IMR-90 (cell line): ENCODE results near the gene AKAP1. TPM values are rescaled to one million over a fixed set of nuclear protein-coding genes. Genes with fewer than 3 reads are reported as not detected.

Source experiments
- ATAC-seq: fragments of 200-7000 bp; cut with Tn5 transposase; 2 replicates; pipeline ENCODE4 v1.9.1; 2020; ENCODE audit warnings: low read depth, mild to moderate bottlenecking, moderate library complexity
- BruUV-seq: library from RNA; stranded (reverse); fragments of 400-500 nt; replicated peaks from 2 replicates; lab custom pipeline; 2021; lab: Mats Ljungman, UMichigan
- CTCF ChIA-PET: fragments of 300-600 bp; formaldehyde crosslinking; extraction: SDS; loops from one replicate; lab custom pipeline; 2021; ENCODE audit warnings: antibody characterized with exemption; lab: Yijun Ruan, JAX
- POLR2A ChIA-PET: fragments of 300-600 bp; sonication (Branson Sonifier 250); formaldehyde crosslinking; loops from one replicate; lab custom pipeline; 2022; ENCODE audit warnings: antibody characterized with exemption; ENCODE audit not compliant: unreplicated experiment; lab: Charles Lee
- DNase-seq: peaks from one replicate; pipeline ENCODE4 v3.0.0; 2013
- H2AFZ ChIP-seq: replicated peaks from 2 replicates; pipeline ENCODE3; 2013; ENCODE audit warnings: low read length, mild to moderate bottlenecking; ENCODE audit not compliant: poor library complexity
- H2AK5ac ChIP-seq: 2 replicates; pipeline ENCODE4 v1.6.1; 2013; ENCODE audit warnings: low read depth, low read length, inconsistent platforms
- H2AK9ac ChIP-seq: replicated peaks from 2 replicates; pipeline ENCODE3; 2013; ENCODE audit warnings: mild to moderate bottlenecking, low read depth, low read length, moderate library complexity; ENCODE audit not compliant: poor library complexity
- H2BK120ac ChIP-seq: 2 replicates; pipeline ENCODE4 v1.6.1; 2013; ENCODE audit warnings: low read depth, low read length, inconsistent platforms
- H2BK15ac ChIP-seq: 3 replicates; pipeline ENCODE4 v1.6.1; 2013; ENCODE audit warnings: low read depth, low read length, inconsistent platforms
- H2BK20ac ChIP-seq: 2 replicates; pipeline ENCODE4 v1.6.1; 2013; ENCODE audit warnings: low read depth, mild to moderate bottlenecking, inconsistent platforms, low read length, moderate library complexity
- H2BK5ac ChIP-seq: 2 replicates; pipeline ENCODE4 v1.6.1; 2013; ENCODE audit warnings: mild to moderate bottlenecking, low read depth, low read length, inconsistent platforms; ENCODE audit not compliant: poor library complexity, severe bottlenecking
- H3K14ac ChIP-seq: replicated peaks from 2 replicates; pipeline ENCODE4 v1.6.1; 2013; ENCODE audit warnings: low read depth, low read length, inconsistent platforms
- H3K18ac ChIP-seq: 2 replicates; pipeline ENCODE4 v1.6.1; 2013; ENCODE audit warnings: low read depth, low read length, control low read depth
- H3K23ac ChIP-seq: 2 replicates; pipeline ENCODE4 v1.6.1; 2013; ENCODE audit warnings: low read depth, low read length, inconsistent platforms
- H3K27ac ChIP-seq: 2 replicates; pipeline ENCODE4 v1.5.1; 2013; ENCODE audit warnings: mild to moderate bottlenecking, control low read depth, low read length; ENCODE audit not compliant: insufficient read depth
- H3K27me3 ChIP-seq: 2 replicates; pipeline ENCODE4 v1.6.1; 2013; ENCODE audit warnings: low read length; ENCODE audit not compliant: control insufficient read depth, insufficient read depth
- H3K36me3 ChIP-seq: 2 replicates; pipeline ENCODE4 v1.6.1; 2013; ENCODE audit warnings: low read length, mixed read lengths; ENCODE audit not compliant: control insufficient read depth, insufficient read depth
- H3K4ac ChIP-seq: 2 replicates; pipeline ENCODE4 v1.6.1; 2013; ENCODE audit warnings: low read depth, low read length, inconsistent platforms
- H3K4me1 ChIP-seq: 2 replicates; pipeline ENCODE4 v1.6.1; 2013; ENCODE audit warnings: low read length, mixed read lengths; ENCODE audit not compliant: control insufficient read depth, insufficient read depth
- H3K4me2 ChIP-seq: 2 replicates; pipeline ENCODE4 v1.6.1; 2013; ENCODE audit warnings: low read depth, mild to moderate bottlenecking, control low read depth, low read length, moderate library complexity
- H3K4me3 ChIP-seq: 2 replicates; pipeline ENCODE4 v1.5.1; 2013; ENCODE audit warnings: low read depth, mild to moderate bottlenecking, control low read depth, low read length, moderate library complexity; ENCODE audit not compliant: insufficient read depth
- H3K56ac ChIP-seq: 2 replicates; pipeline ENCODE4 v1.6.1; 2013; ENCODE audit warnings: low read length, inconsistent platforms; ENCODE audit not compliant: insufficient read depth; ENCODE audit errors: extremely low read depth
- H3K79me1 ChIP-seq, 2 experiments: 2 replicates each; pipeline ENCODE4 v1.6.1; 2013; ENCODE audit warnings: low read length in 2 of 2, inconsistent platforms in 1 of 2, low read depth in 1 of 2
- H3K9ac ChIP-seq: 2 replicates; pipeline ENCODE4 v1.6.1; 2013; ENCODE audit warnings: low read depth, low read length, control low read depth
- H3K9me1 ChIP-seq: 2 replicates; pipeline ENCODE4 v1.6.1; 2013; ENCODE audit warnings: low read length, inconsistent platforms; ENCODE audit not compliant: insufficient read depth
- H3K9me3 ChIP-seq: 2 replicates; pipeline ENCODE4 v1.6.1; 2013; ENCODE audit warnings: low read length; ENCODE audit not compliant: control insufficient read depth, insufficient read depth
- H4K20me1 ChIP-seq: 2 replicates; pipeline ENCODE4 v1.6.1; 2013; ENCODE audit warnings: low read length, inconsistent platforms; ENCODE audit not compliant: insufficient read depth
- H4K5ac ChIP-seq: 2 replicates; pipeline ENCODE4 v1.6.1; 2013; ENCODE audit warnings: mild to moderate bottlenecking, low read depth, low read length, control low read depth
- H4K8ac ChIP-seq, 2 experiments: 2 replicates each; pipeline ENCODE4 v1.6.1; 2013; ENCODE audit warnings: low read depth in 2 of 2, low read length in 2 of 2, control low read depth in 1 of 2, inconsistent platforms in 1 of 2
- H4K91ac ChIP-seq: 2 replicates; pipeline ENCODE4 v1.6.1; 2013; ENCODE audit warnings: low read depth, low read length, inconsistent platforms; ENCODE audit not compliant: insufficient read depth
- BHLHE40 ChIP-seq: fragments of 150-350 bp; IDR thresholded peaks from 2 replicates; pipeline ENCODE4 v1.6.1; 2016; ENCODE audit warnings: mild to moderate bottlenecking, low read depth, low read length
- CEBPB ChIP-seq: IDR thresholded peaks from 2 replicates; pipeline ENCODE4 v1.6.1; 2012; ENCODE audit warnings: low read depth, low read length, improper control_type of control experiment
- CHD1 ChIP-seq: IDR thresholded peaks from 2 replicates; pipeline ENCODE4 v1.6.1; 2012; ENCODE audit warnings: low read depth, low read length, improper control_type of control experiment
- ELK1 ChIP-seq: fragments of 150-350 bp; IDR thresholded peaks from 2 replicates; pipeline ENCODE4 v1.6.1; 2016; ENCODE audit warnings: low read depth, mild to moderate bottlenecking, low read length, moderate library complexity, borderline replicate concordance
- FOS ChIP-seq: fragments of 150-350 bp; IDR thresholded peaks from 2 replicates; pipeline ENCODE4 v1.6.1; 2016; ENCODE audit warnings: low read depth, low read length
- MAFK ChIP-seq: IDR thresholded peaks from 2 replicates; pipeline ENCODE4 v1.6.1; 2012; ENCODE audit warnings: low read depth, low read length, improper control_type of control experiment
- MAZ ChIP-seq: IDR thresholded peaks from 2 replicates; pipeline ENCODE4 v1.6.1; 2012; ENCODE audit warnings: low read depth, mild to moderate bottlenecking, low read length, improper control_type of control experiment, moderate library complexity, borderline replicate concordance
- MXI1 ChIP-seq: IDR thresholded peaks from 2 replicates; pipeline ENCODE4 v1.6.1; 2012; ENCODE audit warnings: low read depth, mild to moderate bottlenecking, low read length, moderate library complexity, borderline replicate concordance
- NFE2L2 ChIP-seq: fragments of 150-350 bp; IDR thresholded peaks from 2 replicates; pipeline ENCODE4 v1.6.1; 2016; ENCODE audit warnings: low read depth, mild to moderate bottlenecking, low read length
- POLR2A ChIP-seq: IDR thresholded peaks from 2 replicates; pipeline ENCODE4 v1.6.1; 2012; ENCODE audit warnings: mild to moderate bottlenecking, low read depth, low read length
- RAD21 ChIP-seq: IDR thresholded peaks from 2 replicates; pipeline ENCODE4 v1.6.1; 2012; ENCODE audit warnings: low read length, improper control_type of control experiment
- RCOR1 ChIP-seq: IDR thresholded peaks from 2 replicates; pipeline ENCODE4 v1.6.1; 2012; ENCODE audit warnings: mild to moderate bottlenecking, low read length, improper control_type of control experiment; ENCODE audit not compliant: insufficient replicate concordance
- RFX5 ChIP-seq: IDR thresholded peaks from 2 replicates; pipeline ENCODE4 v1.8.0; 2012; ENCODE audit warnings: low read depth, mild to moderate bottlenecking, low read length, moderate library complexity
- SMC3 ChIP-seq: fragments of 150-350 bp; IDR thresholded peaks from 2 replicates; pipeline ENCODE4 v1.6.1; 2016; ENCODE audit warnings: low read depth, mild to moderate bottlenecking, antibody characterized with exemption, low read length, moderate library complexity
- USF2 ChIP-seq: fragments of 150-350 bp; IDR thresholded peaks from 2 replicates; pipeline ENCODE4 v1.6.1; 2017; ENCODE audit warnings: mild to moderate bottlenecking, antibody characterized with exemption, low read length, low read depth
- WGBS, 2 experiments: methylation state at CpG; one replicate each; pipeline versions ENCODE4 v1.1.5 to v1.1.7; 2013; ENCODE audit warnings: missing lambda C conversion rate in 2 of 2; ENCODE audit not compliant: insufficient read length in 1 of 2; ENCODE audit errors: extremely low coverage in 2 of 2; 5-methylcytosine and 5-hydroxymethylcytosine counted together
- dilution Hi-C: fragments of 300-500 bp; cut with HindIII; formaldehyde crosslinking; loops from one replicate; pipeline ENCODE4 v1.14.3; 2018; ENCODE audit warnings: low sequenced_read_pairs; ENCODE audit not compliant: unreplicated experiment
- in situ Hi-C: fragments of 300-500 bp; cut with MboI; formaldehyde crosslinking; loops from 3 replicates; pipeline ENCODE4 v1.14.3; 2019; ENCODE audit warnings: low sequenced_read_pairs, inconsistent platforms, mixed read lengths
- intact Hi-C: fragments of 100-400 bp; cut with micrococcal nuclease; formaldehyde crosslinking; loops from 2 replicates; pipeline ENCODE4 v1.10.0; 2022
- polyA plus RNA-seq, 3 experiments: library from polyadenylated mRNA; depleted of rRNA; stranded (reverse); fragments of >200 nt; gene quantifications; 2 replicates each; pipeline ENCODE4 v1.2.3, GENCODE V29; 2012; ENCODE audit warnings: low replicate concordance in 1 of 3
- total RNA-seq: library from RNA; depleted of rRNA; stranded (reverse); fragments of >200 nt; gene quantifications from 2 replicates; pipeline ENCODE4 v1.2.3, GENCODE V29; 2012
- TF ChIP-seq, protein P1 (sequence below): conservative IDR thresholded peaks from 2 replicates; pipeline ENCODE4 v1.5.1; 2012; ENCODE audit warnings: mild to moderate bottlenecking, low read depth, low read length, improper control_type of control experiment

Gene AKAP1
- total and polyA plus RNA-seq, 2 of the 4 experiments (the other 2 are of a cell fraction) = 10.2 to 17.4 TPM

DNA sequence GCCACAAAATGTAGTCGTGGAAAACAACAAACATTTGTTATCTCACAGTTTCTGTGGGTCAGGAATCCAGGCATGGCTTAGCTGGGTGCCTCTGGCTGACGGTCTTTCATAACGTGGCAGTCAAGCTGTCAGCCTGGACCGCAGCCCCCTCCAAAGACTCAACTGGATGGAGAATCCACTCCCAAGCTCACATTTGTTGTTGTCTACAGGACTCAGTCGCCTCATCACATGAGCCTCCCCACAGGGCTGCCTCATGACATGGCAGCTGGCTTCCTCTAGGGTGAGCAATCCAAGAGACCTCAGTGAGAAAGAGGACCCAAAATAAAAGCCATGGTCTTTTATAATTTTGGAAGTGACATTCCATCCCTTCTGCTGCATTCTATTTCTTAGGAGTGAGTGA lies 34.7 kb upstream of the AKAP1 start:
- no peak overlapping the region for H2BK5ac ChIP-seq
- intact Hi-C loops = no loop called here
- H3K4me1 ChIP-seq = no peaks in the 10 kb centered on the region
- H3K18ac ChIP-seq = no peak overlapping the region
- H3K14ac ChIP-seq = no peak overlapping the region
- H2AK5ac ChIP-seq = no peak overlapping the region
- POLR2A ChIA-PET = no interaction called here
- CTCF ChIA-PET = interaction anchor here (0.7 kb wide), 1 partner anchor 1242 kb away, joined by 3 read pairs; no protein-coding TSS in a partner anchor
- H4K5ac ChIP-seq = no peak overlapping the region
- H3K23ac ChIP-seq = no peak overlapping the region
- H3K4ac ChIP-seq = no peak overlapping the region
- no peak overlapping the region for H3K9ac ChIP-seq
- no peak overlapping the region for H4K8ac ChIP-seq
- in situ Hi-C loops = no loop called here
- no peak for DNase-seq
- no peak overlapping the region for H4K91ac ChIP-seq
- H3K9me3 ChIP-seq = no peaks in the 10 kb centered on the region
- H4K20me1 ChIP-seq = no peaks in the 10 kb centered on the region
- H2BK15ac ChIP-seq = no peak overlapping the region
- H3K79me1 ChIP-seq = no peaks in the 10 kb centered on the region
- H3K56ac ChIP-seq = no peak overlapping the region
- no TSS peak for BruUV-seq
- no peak overlapping the region for H3K4me3 ChIP-seq
- H2AK9ac ChIP-seq = no peak overlapping the region
- ATAC-seq = no peak
- no peak for TF ChIP-seq USF2
- no peak for TF ChIP-seq MXI1
- no peak for TF ChIP-seq RAD21
- no peak for TF ChIP-seq RFX5
- no peak for TF ChIP-seq CEBPB
- TF ChIP-seq, protein P1, sequence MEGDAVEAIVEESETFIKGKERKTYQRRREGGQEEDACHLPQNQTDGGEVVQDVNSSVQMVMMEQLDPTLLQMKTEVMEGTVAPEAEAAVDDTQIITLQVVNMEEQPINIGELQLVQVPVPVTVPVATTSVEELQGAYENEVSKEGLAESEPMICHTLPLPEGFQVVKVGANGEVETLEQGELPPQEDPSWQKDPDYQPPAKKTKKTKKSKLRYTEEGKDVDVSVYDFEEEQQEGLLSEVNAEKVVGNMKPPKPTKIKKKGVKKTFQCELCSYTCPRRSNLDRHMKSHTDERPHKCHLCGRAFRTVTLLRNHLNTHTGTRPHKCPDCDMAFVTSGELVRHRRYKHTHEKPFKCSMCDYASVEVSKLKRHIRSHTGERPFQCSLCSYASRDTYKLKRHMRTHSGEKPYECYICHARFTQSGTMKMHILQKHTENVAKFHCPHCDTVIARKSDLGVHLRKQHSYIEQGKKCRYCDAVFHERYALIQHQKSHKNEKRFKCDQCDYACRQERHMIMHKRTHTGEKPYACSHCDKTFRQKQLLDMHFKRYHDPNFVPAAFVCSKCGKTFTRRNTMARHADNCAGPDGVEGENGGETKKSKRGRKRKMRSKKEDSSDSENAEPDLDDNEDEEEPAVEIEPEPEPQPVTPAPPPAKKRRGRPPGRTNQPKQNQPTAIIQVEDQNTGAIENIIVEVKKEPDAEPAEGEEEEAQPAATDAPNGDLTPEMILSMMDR = no peak
- no peak for TF ChIP-seq FOS
- no peak for TF ChIP-seq CHD1
- no peak for TF ChIP-seq POLR2A
- no peak for TF ChIP-seq MAFK
- no peak for TF ChIP-seq MAZ
- TF ChIP-seq ELK1 = no peak
- no peak for TF ChIP-seq NFE2L2
- TF ChIP-seq RCOR1 = no peak
- TF ChIP-seq SMC3 = no peak
- TF ChIP-seq BHLHE40 = no peak
- no peak overlapping the region for H2BK120ac ChIP-seq
- WGBS, 2 experiments = 38% methylated on average over 3 of the region's 5 CpGs; no CpG with 5 or more reads in 1 of the 2 experiments
- no peaks in the 10 kb centered on the region for H3K36me3 ChIP-seq
- H2BK20ac ChIP-seq = no peak overlapping the region
- H2AFZ ChIP-seq = no peak overlapping the region
- dilution Hi-C loops = no loop called here
- peaks cover 27% of the 10 kb centered on the region for H3K27me3 ChIP-seq
- H3K9me1 ChIP-seq = no peaks in the 10 kb centered on the region
- H3K27ac ChIP-seq = no peak overlapping the region
- H3K4me2 ChIP-seq = no peak overlapping the region
